Amygdala (tissue), 56 donors: ENCODE measurements around the gene NUDT8.
A peak's percentile ranks its signal among the peaks of the same experiment; 100 is the strongest.
"Not testable (repeated sequence)": the region's sequence is repeated elsewhere in the genome, so short reads cannot be mapped to it uniquely, and the experiment has no call there.

Experiments used
- DNase-seq, 56 donors: peaks; one replicate each; lab custom pipeline; 2025; lab: John Stamatoyannopoulos, UW

Gene NUDT8

GRCh38 chr11:67630228-67630942, 648 bp upstream of the NUDT8 start:
- DNase-seq = peak in 54 of 56 donors; percentile 87 to 100 (median 96)

GRCh38 chr11:67628710-67629385, 889 bp downstream of the NUDT8 start:
- peak in 1 of 56 donors; percentile 55 for DNase-seq

- DNase-seq = no peak
These were observed 1.7 kb downstream of the NUDT8 start for GRCh38 chr11:67627812-67628624.

GRCh38 chr11:67627441-67627811, 2.3 kb downstream of the NUDT8 start:
- DNase-seq = no peak

GRCh38 chr11:67626970-67627369, 2.8 kb downstream of the NUDT8 start:
- DNase-seq = no peak

GRCh38 chr11:67626131-67626833, 3.5 kb downstream of the NUDT8 start:
- DNase-seq = not testable (repeated sequence)

- not testable (repeated sequence) for DNase-seq
These were observed 5.9 kb downstream of the NUDT8 start for GRCh38 chr11:67623795-67624194.

GRCh38 chr11:67622905-67623304, 6.8 kb downstream of the NUDT8 start:
- DNase-seq = not testable (repeated sequence)

- DNase-seq = not testable (repeated sequence)
These were observed 7.8 kb downstream of the NUDT8 start for GRCh38 chr11:67621928-67622327.

- DNase-seq = not testable (repeated sequence)
These were observed 9.1 kb downstream of the NUDT8 start for GRCh38 chr11:67620621-67621020.

GRCh38 chr11:67619683-67620618, 9.8 kb downstream of the NUDT8 start:
- not testable (repeated sequence) for DNase-seq

GRCh38 chr11:67618901-67619659, 10.7 kb downstream of the NUDT8 start:
- peak in 1 of 56 donors; percentile 16 for DNase-seq

GRCh38 chr11:67617243-67617953, 12.3 kb downstream of the NUDT8 start:
- DNase-seq = no peak

GRCh38 chr11:67616431-67617242, 13.1 kb downstream of the NUDT8 start:
- peak in 1 of 56 donors; percentile 15 for DNase-seq

- no peak for DNase-seq
These were observed 13.9 kb downstream of the NUDT8 start for GRCh38 chr11:67615728-67616430.
